ENCODE data around the gene PTPRK.

PTPRK gene

DNA sequence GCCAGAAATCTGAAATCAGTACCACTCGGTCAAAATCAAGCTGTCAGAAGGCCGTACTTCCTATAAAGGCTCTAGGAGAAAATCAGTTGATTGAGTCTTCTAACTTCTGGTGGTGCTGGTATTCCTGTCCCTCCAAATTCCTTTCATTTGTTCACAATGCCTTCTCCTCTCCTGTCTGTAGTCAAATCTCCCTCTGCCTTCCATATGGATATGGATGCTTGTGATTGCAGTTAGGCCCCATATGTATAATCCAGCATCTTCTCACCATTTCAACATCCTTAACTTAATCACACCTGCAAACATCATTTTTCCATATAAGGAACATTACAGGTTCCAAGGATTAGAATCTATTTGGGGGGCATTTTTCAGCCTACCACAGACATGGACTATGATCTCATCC is 331.7 kb downstream of the PTPRK start:
- no peak for TF ChIP-seq ZFX (IDR thresholded peaks at IDR 0.05)
- H3K27ac ChIP-seq = no peak overlapping the region

DNA sequence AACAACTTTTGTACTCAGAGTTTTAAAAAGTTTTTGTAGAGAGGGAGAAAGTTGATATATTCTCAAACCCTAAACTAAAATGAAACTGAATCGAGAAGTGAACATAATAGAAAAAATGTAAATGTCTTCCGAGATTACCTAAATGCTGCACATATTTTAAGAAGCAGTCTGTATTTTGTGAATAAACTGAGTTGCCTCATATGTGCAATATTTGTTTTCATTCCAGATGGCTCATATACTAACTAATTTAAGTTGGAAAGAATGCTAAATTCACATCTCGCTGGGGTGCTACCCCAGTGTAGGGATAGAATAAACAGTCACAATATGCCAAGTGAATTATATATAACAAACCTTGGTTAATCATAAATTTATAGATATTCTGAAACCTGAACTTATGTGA is 333.7 kb downstream of the PTPRK start:
- TF ChIP-seq ZFX (IDR thresholded peaks at IDR 0.05) (no peak), CTCF (conservative IDR thresholded peaks at IDR 0.05) (no peak)
- H3K27ac ChIP-seq = no peak overlapping the region

DNA sequence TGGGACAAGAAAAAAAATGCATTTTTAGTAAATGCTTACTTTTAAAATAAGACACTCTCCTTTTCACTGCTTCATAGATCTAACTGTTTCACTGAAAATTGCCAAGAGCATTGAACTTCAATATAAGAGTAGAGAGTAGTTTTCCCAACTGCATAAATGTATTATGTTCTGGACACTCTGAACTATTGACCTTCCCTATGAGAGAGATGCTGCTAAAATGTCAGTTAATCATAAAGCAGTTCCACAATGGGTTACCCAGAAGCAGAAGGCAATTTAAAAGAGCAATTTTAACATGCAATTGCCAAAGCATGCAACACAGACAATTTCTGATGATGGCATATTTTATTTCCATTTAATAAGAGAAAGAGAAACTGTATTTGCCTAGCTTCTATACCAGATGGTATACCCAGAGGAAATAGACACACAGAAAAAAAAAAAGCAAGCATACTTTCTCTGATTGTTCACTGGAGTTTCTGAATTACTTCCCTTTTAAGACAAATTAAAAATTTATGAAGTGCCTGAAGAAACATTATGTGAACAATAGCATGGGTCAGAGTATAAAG is 340.4 kb downstream of the PTPRK start:
- no peak overlapping the region for H3K27ac ChIP-seq
- TF ChIP-seq ZFX (IDR thresholded peaks at IDR 0.05) (no peak), CTCF (conservative IDR thresholded peaks at IDR 0.05) (no peak)

GRCh38 chr6:128174724-128175123 is 345.7 kb downstream of the PTPRK start:
- TF ChIP-seq ZFX (IDR thresholded peaks at IDR 0.05) (no peak), CTCF (conservative IDR thresholded peaks at IDR 0.05) (no peak)
- H3K27ac ChIP-seq = no peak overlapping the region

DNA sequence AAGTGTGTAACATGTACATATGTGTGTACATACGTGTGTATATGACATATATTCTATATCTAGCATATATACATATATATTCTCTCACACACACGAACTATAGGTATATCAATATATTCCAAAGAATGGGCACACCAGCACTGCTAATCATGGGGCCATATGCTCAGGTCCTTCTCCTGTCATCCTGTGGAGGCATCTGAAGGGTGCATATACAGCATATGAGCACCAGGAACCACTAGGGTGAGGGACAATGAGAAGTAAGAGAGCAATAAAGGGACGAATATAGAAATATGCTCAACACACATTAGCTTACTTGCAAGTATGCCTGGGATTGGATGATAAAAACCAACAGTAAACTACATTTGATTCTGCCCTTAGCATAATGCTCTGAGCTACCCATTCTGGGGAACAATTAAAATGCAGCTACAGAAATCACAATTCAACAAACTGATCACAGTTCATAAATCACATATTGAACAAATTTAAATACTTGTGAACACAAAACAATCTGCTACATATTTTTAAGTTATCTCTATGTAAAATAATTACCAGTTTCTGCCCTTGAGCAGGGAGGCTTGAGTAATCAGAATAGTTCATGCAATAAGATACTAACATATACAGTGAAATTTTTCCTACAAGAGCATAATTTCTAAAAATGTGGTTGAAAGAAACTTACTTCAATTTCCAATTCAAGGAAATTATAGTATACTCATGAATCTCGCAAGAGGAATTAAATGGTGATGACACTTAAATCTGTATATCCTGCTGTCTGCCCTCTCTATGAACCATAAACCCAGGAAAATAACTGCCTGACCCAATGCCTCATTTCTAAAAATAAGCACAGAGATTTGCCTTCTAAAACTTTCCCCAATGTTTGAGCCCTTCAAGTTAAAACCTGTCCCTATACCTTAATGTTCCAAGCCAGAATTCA is 347.4 kb downstream of the PTPRK start:
- no peak for TF ChIP-seq CTCF (conservative IDR thresholded peaks at IDR 0.05)
- no peak for TF ChIP-seq ZFX (IDR thresholded peaks at IDR 0.05)
- H3K27ac ChIP-seq = no peak overlapping the region

DNA sequence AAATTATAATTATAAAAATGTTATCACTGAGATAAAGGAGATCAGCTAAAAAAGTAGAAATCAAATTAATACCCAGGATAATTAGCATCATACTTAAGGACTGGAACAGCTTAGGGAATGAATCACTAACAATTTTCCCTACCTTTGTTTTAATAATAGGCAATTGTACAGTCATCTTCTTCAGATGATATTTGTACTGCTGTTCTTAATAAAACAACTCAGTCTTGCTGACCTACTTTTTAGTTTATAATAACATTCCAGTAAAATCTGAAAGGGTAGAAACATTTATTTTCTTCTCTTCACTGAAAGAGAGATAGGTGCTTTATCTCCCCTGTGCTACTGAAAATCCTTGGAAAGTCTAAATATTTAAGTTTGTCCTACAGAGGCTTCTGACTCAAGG is 348.3 kb downstream of the PTPRK start:
- no peak for TF ChIP-seq CTCF (conservative IDR thresholded peaks at IDR 0.05)
- TF ChIP-seq ZFX (IDR thresholded peaks at IDR 0.05) = no peak

DNA sequence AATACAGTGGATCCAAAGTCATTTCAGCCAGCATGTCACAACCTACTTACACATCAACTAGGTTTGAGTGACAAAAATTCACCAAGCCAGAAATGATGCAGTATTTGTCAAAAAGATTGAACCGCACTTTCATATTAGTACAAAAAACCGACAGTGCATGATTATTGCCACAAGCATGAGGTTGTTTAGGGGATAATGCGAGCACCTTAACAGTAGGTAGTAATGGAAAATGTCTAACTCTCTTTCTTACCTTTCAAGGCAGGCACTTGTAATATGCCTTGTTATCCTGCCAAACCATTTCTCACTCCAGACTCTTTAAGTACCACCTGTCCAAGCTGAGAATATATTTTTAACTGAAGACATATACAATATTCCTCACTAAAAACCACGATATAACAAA is 349.2 kb downstream of the PTPRK start:
- no peak for TF ChIP-seq ZFX (IDR thresholded peaks at IDR 0.05)
- no peak for TF ChIP-seq CTCF (conservative IDR thresholded peaks at IDR 0.05)
- no peak overlapping the region for H3K27ac ChIP-seq

More for the DNA sequence above, 348.3 kb downstream of the PTPRK start:
- no peak overlapping the region for H3K27ac ChIP-seq
